ENCODE results near the gene LIX1L.

The LIX1L gene

GRCh38 chr1:145985129-145985501, 27.3 kb upstream of the LIX1L start:
- DNase-seq (ENCODE audit: low read depth): no peak
- TF ChIP-seq CTCF (conservative IDR thresholded peaks at IDR 0.05; ENCODE audit: control insufficient read depth, insufficient read depth, low read depth, low read length): no peak
- no peak overlapping the region for H3K4me3 ChIP-seq (ENCODE audit: control insufficient read depth, low read depth, low read length)

- no peak for DNase-seq (ENCODE audit: low read depth)
- TF ChIP-seq CTCF (conservative IDR thresholded peaks at IDR 0.05; ENCODE audit: control insufficient read depth, insufficient read depth, low read depth, low read length): no peak
- H3K4me3 ChIP-seq (ENCODE audit: control insufficient read depth, low read depth, low read length): no peak overlapping the region
Observed at GRCh38 chr1:145983960-145984830, 26.4 kb upstream of the LIX1L start.

- no peak overlapping the region for H3K4me3 ChIP-seq (ENCODE audit: control insufficient read depth, low read depth, low read length)
- DNase-seq (ENCODE audit: low read depth): no peak
- TF ChIP-seq CTCF (conservative IDR thresholded peaks at IDR 0.05; ENCODE audit: control insufficient read depth, insufficient read depth, low read depth, low read length): no peak
Observed at GRCh38 chr1:145983206-145983675, 25.4 kb upstream of the LIX1L start.

- no peak for DNase-seq (ENCODE audit: low read depth)
- H3K4me3 ChIP-seq (ENCODE audit: control insufficient read depth, low read depth, low read length): no peak overlapping the region
- no peak for TF ChIP-seq CTCF (conservative IDR thresholded peaks at IDR 0.05; ENCODE audit: control insufficient read depth, insufficient read depth, low read depth, low read length)
Observed at GRCh38 chr1:145982010-145982723, 24.4 kb upstream of the LIX1L start.

- DNase-seq (ENCODE audit: low read depth): no peak
- no peak overlapping the region for H3K4me3 ChIP-seq (ENCODE audit: control insufficient read depth, low read depth, low read length)
- TF ChIP-seq CTCF (conservative IDR thresholded peaks at IDR 0.05; ENCODE audit: control insufficient read depth, insufficient read depth, low read depth, low read length): no peak
Observed at GRCh38 chr1:145980457-145980994, 22.7 kb upstream of the LIX1L start.

GRCh38 chr1:145979746-145980456, 22.1 kb upstream of the LIX1L start:
- no peak overlapping the region for H3K4me3 ChIP-seq (ENCODE audit: control insufficient read depth, low read depth, low read length)

More at GRCh38 chr1:145979746-145980456, 22.1 kb upstream of the LIX1L start:
- DNase-seq (ENCODE audit: low read depth): no peak
- no peak for TF ChIP-seq CTCF (conservative IDR thresholded peaks at IDR 0.05; ENCODE audit: control insufficient read depth, insufficient read depth, low read depth, low read length)

All from fibroblast of mammary gland (primary cell).